H9 (cell line): ENCODE results near the gene ARID5A. TPM values are rescaled to one million over a fixed set of nuclear protein-coding genes. Genes with fewer than 3 reads are reported as not detected.

Experiments used
- DNase-seq: peaks from one replicate; pipeline ENCODE4 v3.0.0-alpha.2; 2017
- H2AFZ ChIP-seq: one replicate; pipeline ENCODE4 v1.6.1; 2013; ENCODE audit warnings: mild to moderate bottlenecking, low read length, control low read depth, moderate library complexity
- H2AK5ac ChIP-seq: 2 replicates; pipeline ENCODE4 v1.6.1; 2013; ENCODE audit warnings: low read length, control low read depth, mixed read lengths; ENCODE audit not compliant: insufficient read length
- H2BK120ac ChIP-seq: one replicate; pipeline ENCODE4 v1.6.1; 2013; ENCODE audit warnings: low read depth, mild to moderate bottlenecking, low read length, control low read depth, inconsistent platforms; ENCODE audit not compliant: poor library complexity, severe bottlenecking
- H2BK12ac ChIP-seq: 2 replicates; pipeline ENCODE4 v1.6.1; 2013; ENCODE audit warnings: low read length, control low read depth, mixed read lengths, low read depth; ENCODE audit not compliant: insufficient read length
- H2BK15ac ChIP-seq: 2 replicates; pipeline ENCODE4 v1.6.1; 2013; ENCODE audit warnings: low read depth, low read length, control low read depth
- H2BK20ac ChIP-seq: one replicate; pipeline ENCODE4 v1.6.1; 2013; ENCODE audit warnings: low read depth, mild to moderate bottlenecking, low read length, control low read depth, inconsistent platforms; ENCODE audit not compliant: poor library complexity, severe bottlenecking
- H2BK5ac ChIP-seq: 2 replicates; pipeline ENCODE4 v1.6.1; 2013; ENCODE audit warnings: low read length, control low read depth, mixed read lengths; ENCODE audit not compliant: insufficient read length
- H3K14ac ChIP-seq: 2 replicates; pipeline ENCODE4 v1.6.1; 2013; ENCODE audit warnings: low read length, control low read depth; ENCODE audit not compliant: insufficient read depth
- H3K18ac ChIP-seq: 2 replicates; pipeline ENCODE4 v1.6.1; 2013; ENCODE audit warnings: low read depth, mild to moderate bottlenecking, mixed read lengths, low read length, control low read depth; ENCODE audit not compliant: insufficient read length
- H3K23ac ChIP-seq: 2 replicates; pipeline ENCODE4 v1.6.1; 2013; ENCODE audit warnings: low read length, control low read depth, mixed read lengths, low read depth; ENCODE audit not compliant: insufficient read length
- H3K23me2 ChIP-seq: 2 replicates; pipeline ENCODE4 v1.6.1; 2013; ENCODE audit warnings: low read depth, mild to moderate bottlenecking, mixed read lengths, low read length, control low read depth; ENCODE audit not compliant: insufficient read length, poor library complexity, severe bottlenecking
- H3K27ac ChIP-seq: 2 replicates; pipeline ENCODE4 v1.5.1; 2013; ENCODE audit warnings: low read length, control low read depth, mixed read lengths, low read depth; ENCODE audit not compliant: insufficient read length
- H3K27me3 ChIP-seq: 2 replicates; pipeline ENCODE4 v1.6.1; 2013; ENCODE audit warnings: low read length, control low read depth, inconsistent platforms; ENCODE audit not compliant: insufficient read depth
- H3K4ac ChIP-seq: 2 replicates; pipeline ENCODE4 v1.6.1; 2013; ENCODE audit warnings: low read depth, mild to moderate bottlenecking, control low read depth, inconsistent platforms, low read length, moderate library complexity
- H3K4me1 ChIP-seq: 2 replicates; pipeline ENCODE4 v1.6.1; 2013; ENCODE audit warnings: low read length, control low read depth, inconsistent platforms; ENCODE audit not compliant: insufficient read depth
- H3K4me2 ChIP-seq: 2 replicates; pipeline ENCODE4 v1.6.1; 2013; ENCODE audit warnings: low read length, control low read depth, mixed read lengths; ENCODE audit not compliant: insufficient read length, insufficient read depth
- H3K56ac ChIP-seq: 2 replicates; pipeline ENCODE4 v1.6.1; 2013; ENCODE audit warnings: low read depth, mild to moderate bottlenecking, mixed read lengths, low read length, control low read depth; ENCODE audit not compliant: insufficient read length
- H3K79me1 ChIP-seq: 2 replicates; pipeline ENCODE4 v1.6.1; 2013; ENCODE audit warnings: low read depth, mild to moderate bottlenecking, moderate library complexity, low read length, control low read depth, inconsistent platforms; ENCODE audit not compliant: insufficient read depth, poor library complexity, severe bottlenecking
- H3K79me2 ChIP-seq: 2 replicates; pipeline ENCODE4 v1.6.1; 2013; ENCODE audit warnings: low read length, control low read depth, inconsistent platforms; ENCODE audit not compliant: insufficient read depth
- H3K9ac ChIP-seq: 2 replicates; pipeline ENCODE4 v1.6.1; 2013; ENCODE audit warnings: low read length, control low read depth, mixed read lengths; ENCODE audit not compliant: insufficient read length; ENCODE audit errors: extremely low read depth
- H3K9me3 ChIP-seq: one replicate; pipeline ENCODE4 v1.6.1; 2013; ENCODE audit warnings: low read depth, low read length, inconsistent platforms; ENCODE audit not compliant: control insufficient read depth
- H3T11ph ChIP-seq: one replicate; pipeline ENCODE4 v1.6.1; 2013; ENCODE audit warnings: mild to moderate bottlenecking, low read length, control low read depth, inconsistent platforms
- H4K20me1 ChIP-seq: one replicate; pipeline ENCODE4 v1.6.1; 2013; ENCODE audit not compliant: control insufficient read depth, insufficient read length, insufficient read depth
- H4K5ac ChIP-seq: 2 replicates; pipeline ENCODE4 v1.6.1; 2013; ENCODE audit warnings: low read depth, mild to moderate bottlenecking, mixed read lengths, low read length, control low read depth; ENCODE audit not compliant: insufficient read length
- H4K8ac ChIP-seq: replicated peaks from 2 replicates; pipeline ENCODE4 v1.6.1; 2013; ENCODE audit warnings: low read length, control low read depth, mixed read lengths, low read depth; ENCODE audit not compliant: insufficient read length
- H4K91ac ChIP-seq: 2 replicates; pipeline ENCODE4 v1.6.1; 2013; ENCODE audit warnings: low read depth, mild to moderate bottlenecking, moderate library complexity, mixed read lengths, low read length, control low read depth; ENCODE audit not compliant: insufficient read length
- H3K27ac Mint-ChIP-seq, 3 experiments: 2 replicates in 2 of 3; 3 replicates in 1 of 3; pipeline ENCODE4 v1.8.0; 2020 to 2021; ENCODE audit warnings: mixed read lengths in 3 of 3, mild to moderate bottlenecking in 1 of 3, moderate library complexity in 1 of 3
- H3K27me3 Mint-ChIP-seq: 2 replicates; pipeline ENCODE4 v1.8.0; 2021; ENCODE audit warnings: low read depth, mild to moderate bottlenecking, moderate library complexity, mixed read lengths
- H3K36me3 Mint-ChIP-seq, 3 experiments: 2 replicates in 2 of 3; 3 replicates in 1 of 3; pipeline ENCODE4 v1.8.0; 2020 to 2021; ENCODE audit warnings: low read depth in 3 of 3, mixed read lengths in 3 of 3; ENCODE audit not compliant: insufficient read depth in 1 of 3
- H3K4me1 Mint-ChIP-seq, 2 experiments: 2 replicates each; pipeline ENCODE4 v1.8.0; 2020; ENCODE audit warnings: mixed read lengths in 2 of 2
- H3K4me3 Mint-ChIP-seq, 2 experiments: 2 replicates in 1 of 2; 3 replicates in 1 of 2; pipeline ENCODE4 v1.8.0; 2020 to 2021; ENCODE audit warnings: mild to moderate bottlenecking in 2 of 2, mixed read lengths in 2 of 2, moderate library complexity in 1 of 2
- H3K9me3 Mint-ChIP-seq, 2 experiments: 2 replicates in 1 of 2; 3 replicates in 1 of 2; pipeline ENCODE4 v1.8.0; 2020; ENCODE audit warnings: mild to moderate bottlenecking in 2 of 2, mixed read lengths in 2 of 2, moderate library complexity in 1 of 2
- WGBS: extraction: QIAGEN DNeasy Blood & Tissue Kit; methylation state at CpG from one replicate; pipeline ENCODE4 v1.1.7; 2013; ENCODE audit warnings: missing lambda C conversion rate, low lambda C conversion rate, mixed read lengths; ENCODE audit not compliant: insufficient read length; ENCODE audit errors: extremely low coverage; 5-methylcytosine and 5-hydroxymethylcytosine counted together
- total RNA-seq: library from RNA; stranded (reverse); gene quantifications from 2 replicates; pipeline ENCODE4 v1.2.1, GENCODE V29; 2021
- TF ChIP-seq, protein P1 (sequence below): fragments of 200-600 bp; sonication (generic); conservative IDR thresholded peaks from 3 replicates; pipeline ENCODE4 v1.8.0; 2021; ENCODE audit warnings: antibody characterized with exemption, mild to moderate bottlenecking

Gene ARID5A
- total RNA-seq, 1 experiment from 2014 or later = 4.5 TPM

DNA sequence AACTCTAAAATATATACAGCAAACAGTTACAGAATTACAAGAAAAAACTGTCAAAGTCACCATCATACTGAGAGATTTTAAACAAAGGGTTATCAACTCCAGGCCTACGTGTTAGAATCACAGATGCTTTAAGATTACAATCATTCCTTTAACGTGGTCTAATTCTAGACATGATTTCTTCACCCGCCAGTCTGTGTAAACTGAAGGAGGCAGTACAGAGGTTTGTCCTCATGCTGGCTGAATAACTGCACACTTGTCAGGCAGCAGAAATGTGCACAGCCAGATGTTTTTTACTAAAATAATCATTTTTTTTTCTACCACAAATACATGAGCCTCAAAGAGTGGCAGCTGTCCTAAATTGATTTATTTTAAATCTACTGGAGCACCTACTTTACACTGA is 15.9 kb upstream of the ARID5A start:
- Histone ChIP-seq H3K79me2 (no peaks in the 10 kb centered on the region), H3K27me3 (no peaks in the 10 kb centered on the region), H3K14ac (no peak overlapping the region), H3K4me2 (no peak overlapping the region), H2BK20ac (no peak overlapping the region), H3K4me1 (no peaks in the 10 kb centered on the region), H2AK5ac (no peak overlapping the region), H3T11ph (no peak overlapping the region), H3K4ac (no peak overlapping the region), H4K20me1 (no peaks in the 10 kb centered on the region), H3K56ac (no peak overlapping the region), H3K79me1 (no peaks in the 10 kb centered on the region), H2AFZ (no peak overlapping the region), H3K23ac (no peak overlapping the region), H2BK12ac (no peak overlapping the region), H3K23me2 (no peaks in the 10 kb centered on the region), H2BK5ac (no peak overlapping the region), H3K27ac (no peak overlapping the region), H3K18ac (no peak overlapping the region), H2BK15ac (no peak overlapping the region), H2BK120ac (no peak overlapping the region), H4K91ac (no peak overlapping the region), H4K5ac (no peak overlapping the region), H3K9me3 (no peaks in the 10 kb centered on the region), H3K9ac (no peak overlapping the region), H4K8ac (no peak overlapping the region)
- Mint-ChIP-seq H3K27ac (no peak overlapping the region), H3K4me1 (no peaks in the 10 kb centered on the region), H3K4me3 (no peak overlapping the region), H3K36me3 (peaks cover 4 to 9% (median 7%) of the 10 kb centered on the region in 3 experiments; a peak in 4 of 7 replicates), H3K27me3 (peaks cover 24% of the 10 kb centered on the region), H3K9me3 (peaks cover 19 to 24% of the 10 kb centered on the region in 2 experiments)
- no peak for DNase-seq
- WGBS = no CpG with 5 or more reads among the region's 3 CpGs
- TF ChIP-seq, protein P1, sequence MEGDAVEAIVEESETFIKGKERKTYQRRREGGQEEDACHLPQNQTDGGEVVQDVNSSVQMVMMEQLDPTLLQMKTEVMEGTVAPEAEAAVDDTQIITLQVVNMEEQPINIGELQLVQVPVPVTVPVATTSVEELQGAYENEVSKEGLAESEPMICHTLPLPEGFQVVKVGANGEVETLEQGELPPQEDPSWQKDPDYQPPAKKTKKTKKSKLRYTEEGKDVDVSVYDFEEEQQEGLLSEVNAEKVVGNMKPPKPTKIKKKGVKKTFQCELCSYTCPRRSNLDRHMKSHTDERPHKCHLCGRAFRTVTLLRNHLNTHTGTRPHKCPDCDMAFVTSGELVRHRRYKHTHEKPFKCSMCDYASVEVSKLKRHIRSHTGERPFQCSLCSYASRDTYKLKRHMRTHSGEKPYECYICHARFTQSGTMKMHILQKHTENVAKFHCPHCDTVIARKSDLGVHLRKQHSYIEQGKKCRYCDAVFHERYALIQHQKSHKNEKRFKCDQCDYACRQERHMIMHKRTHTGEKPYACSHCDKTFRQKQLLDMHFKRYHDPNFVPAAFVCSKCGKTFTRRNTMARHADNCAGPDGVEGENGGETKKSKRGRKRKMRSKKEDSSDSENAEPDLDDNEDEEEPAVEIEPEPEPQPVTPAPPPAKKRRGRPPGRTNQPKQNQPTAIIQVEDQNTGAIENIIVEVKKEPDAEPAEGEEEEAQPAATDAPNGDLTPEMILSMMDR = no peak
